HL-60 (cell line): Measurements from ENCODE around the gene ZNF860.

ENCODE experiments used
- DNase-seq, 2 experiments: peaks; one replicate each; pipeline ENCODE4 v3.0.0-alpha.2; 2010 to 2020; ENCODE audit warnings: low read depth in 1 of 2, low spot score in 1 of 2
- H3K27ac ChIP-seq: fragments of 250-450 bp; sonication (Bioruptor Pico); replicated peaks from 2 replicates; pipeline ENCODE4 v1.5.1; 2020; ENCODE audit warnings: mild to moderate bottlenecking, moderate library complexity
- H3K27me3 ChIP-seq: fragments of 250-450 bp; sonication (Bioruptor Pico); 2 replicates; pipeline ENCODE4 v1.5.1; 2021; ENCODE audit warnings: mild to moderate bottlenecking, moderate library complexity; ENCODE audit not compliant: insufficient read depth, poor library complexity, severe bottlenecking
- H3K4me3 ChIP-seq: replicated peaks from 2 replicates; pipeline ENCODE4 v1.5.1; 2011; ENCODE audit warnings: mild to moderate bottlenecking, control low read depth, low read length; ENCODE audit not compliant: insufficient read depth
- CTCF ChIP-seq: IDR thresholded peaks from one replicate; pipeline ENCODE4 v1.5.1; 2011; ENCODE audit warnings: low read length, control low read depth, inconsistent platforms; ENCODE audit not compliant: insufficient read depth
- GABPA ChIP-seq: IDR thresholded peaks from 2 replicates; pipeline ENCODE4 v1.6.1; 2012; ENCODE audit warnings: low read depth
- POLR2AphosphoS5 ChIP-seq: IDR thresholded peaks from 2 replicates; pipeline ENCODE4 v1.6.1; 2012; ENCODE audit warnings: low read depth
- REST ChIP-seq: IDR thresholded peaks from 2 replicates; pipeline ENCODE4 v1.6.1; 2012; ENCODE audit warnings: low read depth; ENCODE audit not compliant: insufficient replicate concordance
- SPI1 ChIP-seq: IDR thresholded peaks from 2 replicates; pipeline ENCODE4 v1.6.1; 2012; ENCODE audit warnings: low read depth, mild to moderate bottlenecking, borderline replicate concordance

Gene ZNF860

GRCh38 chr3:31953091-31953490 is 28.5 kb upstream of the ZNF860 start:
- Histone ChIP-seq H3K27ac (no peak overlapping the region), H3K27me3 (no peaks in the 10 kb centered on the region), H3K4me3 (no peak overlapping the region)
- no peak for TF ChIP-seq CTCF
- no peak for TF ChIP-seq REST
- TF ChIP-seq GABPA, result no peak
- TF ChIP-seq SPI1, result no peak
- no peak for TF ChIP-seq POLR2AphosphoS5
- no peak for DNase-seq

GRCh38 chr3:31953636-31954035 is 27.9 kb upstream of the ZNF860 start:
- Histone ChIP-seq H3K27me3 (no peaks in the 10 kb centered on the region), H3K27ac (no peak overlapping the region)

GRCh38 chr3:31955581-31955980 is 26.0 kb upstream of the ZNF860 start:
- DNase-seq, result no peak

More at GRCh38 chr3:31953636-31954035, 27.9 kb upstream of the ZNF860 start:
- no peak for DNase-seq
- no peak for TF ChIP-seq CTCF
- no peak for TF ChIP-seq GABPA
- no peak for TF ChIP-seq REST
- no peak for TF ChIP-seq POLR2AphosphoS5
- no peak for TF ChIP-seq SPI1
- no peak overlapping the region for H3K4me3 ChIP-seq

More at GRCh38 chr3:31955581-31955980, 26.0 kb upstream of the ZNF860 start:
- H3K27ac ChIP-seq, result no peak overlapping the region
- H3K27me3 ChIP-seq, result no peaks in the 10 kb centered on the region
- TF ChIP-seq CTCF (no peak), POLR2AphosphoS5 (no peak), REST (no peak), SPI1 (no peak), GABPA (no peak)
- no peak overlapping the region for H3K4me3 ChIP-seq
